ENCODE data around the gene RBM7. TPM values are rescaled to one million over a fixed set of nuclear protein-coding genes. Genes with fewer than 3 reads are reported as not detected.

RBM7 gene
- 10 to 100 TPM; 46.7 to 72.3 TPM for total RNA-seq

GRCh38 chr11:114400216-114400914 is at the start of gene RBM7, which contains the start of gene C11orf71:
Gene RBM7, plus strand, starts transcription at chr11:114400666. Its CDS starts 6 bp downstream, at chr11:114400672.
Gene C11orf71, minus strand, starts transcription at chr11:114400511. Its CDS starts 180 bp downstream, at chr11:114400331.
- H3K9me3 Mint-ChIP-seq (ENCODE audit: low read depth) = no peaks in the 10 kb centered on the region
- peak within 1 kb of the TSS; percentile 99 for H3K27ac Mint-ChIP-seq
- ATAC-seq (peak; percentile 95), DNase-seq (peak; percentile 99)
- H3K4me1 Mint-ChIP-seq = peaks cover 49% of the 10 kb centered on the region
- intact Hi-C loops (cut with DNase I, micrococcal nuclease) = loop anchor here (1.0 to 10.0 kb wide), 7 partner anchors 39 to 1088 kb away; partner anchors contain the start of genes REXO2 (in 2 of the 2), USP28 (in 2 of the 2), TTC12 (in 1 of the 2) and ZW10 (in 1 of the 2)
- CTCF ChIA-PET = interaction anchor here (1.2 kb wide), 1 partner anchor 57 kb away, joined by 3 read pairs; no protein-coding TSS in a partner anchor
- peaks cover 27% of the 10 kb centered on the region for H3K36me3 Mint-ChIP-seq (ENCODE audit: low read depth)
- peak within 1 kb of the TSS; percentile 98 for H3K4me3 Mint-ChIP-seq
- POLR2A ChIA-PET = interaction anchor here (0.8 kb wide), 1 partner anchor 39 kb away, joined by 4 read pairs; the partner anchor contains the start of gene REXO2
- no peaks in the 10 kb centered on the region for H3K27me3 Mint-ChIP-seq

GRCh38 chr11:114353443-114353842 is 47.0 kb upstream of the RBM7 start:
- ATAC-seq (no peak), DNase-seq (no peak)
- intact Hi-C loops (cut with DNase I, micrococcal nuclease) = no loop called here
- Mint-ChIP-seq H3K27ac (no peak overlapping the region), H3K27me3 (peaks cover 2% of the 10 kb centered on the region), H3K36me3 (ENCODE audit: low read depth) (no peaks in the 10 kb centered on the region), H3K9me3 (ENCODE audit: low read depth) (no peaks in the 10 kb centered on the region), H3K4me1 (no peaks in the 10 kb centered on the region), H3K4me3 (no peak overlapping the region)
- ChIA-PET POLR2A (no interaction called here), CTCF (no interaction called here)

GRCh38 chr11:114354076-114354475 is 46.4 kb upstream of the RBM7 start:
- no peaks in the 10 kb centered on the region for H3K36me3 Mint-ChIP-seq (ENCODE audit: low read depth)
- ATAC-seq = no peak
- no peak overlapping the region for H3K4me3 Mint-ChIP-seq
- ChIA-PET CTCF (no interaction called here), POLR2A (no interaction called here)
- peaks cover 2% of the 10 kb centered on the region for H3K27me3 Mint-ChIP-seq
- no peaks in the 10 kb centered on the region for H3K4me1 Mint-ChIP-seq
- intact Hi-C loops (cut with DNase I, micrococcal nuclease) = no loop called here
- no peak overlapping the region for H3K27ac Mint-ChIP-seq
- no peak for DNase-seq
- no peaks in the 10 kb centered on the region for H3K9me3 Mint-ChIP-seq (ENCODE audit: low read depth)

GRCh38 chr11:114358716-114359115 is 41.8 kb upstream of the RBM7 start:
- H3K36me3 Mint-ChIP-seq (ENCODE audit: low read depth) = no peaks in the 10 kb centered on the region
- intact Hi-C loops (cut with DNase I, micrococcal nuclease) = no loop called here
- no peaks in the 10 kb centered on the region for H3K9me3 Mint-ChIP-seq (ENCODE audit: low read depth)
- peaks cover 6% of the 10 kb centered on the region for H3K27me3 Mint-ChIP-seq
- ATAC-seq (no peak), DNase-seq (no peak)
- no peak overlapping the region for H3K27ac Mint-ChIP-seq
- ChIA-PET CTCF (no interaction called here), POLR2A (no interaction called here)
- H3K4me1 Mint-ChIP-seq = no peaks in the 10 kb centered on the region
- no peak overlapping the region for H3K4me3 Mint-ChIP-seq

- H3K36me3 Mint-ChIP-seq (ENCODE audit: low read depth) = no peaks in the 10 kb centered on the region
- peaks cover 8% of the 10 kb centered on the region for H3K27me3 Mint-ChIP-seq
- intact Hi-C loops (cut with DNase I, micrococcal nuclease) = no loop called here
- DNase-seq (no peak), ATAC-seq (no peak)
- POLR2A ChIA-PET = no interaction called here
- no peak overlapping the region for H3K27ac Mint-ChIP-seq
- H3K9me3 Mint-ChIP-seq (ENCODE audit: low read depth) = no peaks in the 10 kb centered on the region
- CTCF ChIA-PET = interaction anchor here (0.5 kb wide), 1 partner anchor 12 kb away, joined by 3 read pairs; no protein-coding TSS in a partner anchor
- H3K4me3 Mint-ChIP-seq = no peak overlapping the region
- no peaks in the 10 kb centered on the region for H3K4me1 Mint-ChIP-seq
These were observed 41.1 kb upstream of the RBM7 start for GRCh38 chr11:114359342-114359741.

GRCh38 chr11:114362326-114362725 is 38.1 kb upstream of the RBM7 start:
- Mint-ChIP-seq H3K27ac (no peak overlapping the region), H3K9me3 (ENCODE audit: low read depth) (no peaks in the 10 kb centered on the region), H3K27me3 (peaks cover 11% of the 10 kb centered on the region), H3K4me3 (no peak overlapping the region), H3K4me1 (no peaks in the 10 kb centered on the region), H3K36me3 (ENCODE audit: low read depth) (no peaks in the 10 kb centered on the region)
- intact Hi-C loops (cut with DNase I, micrococcal nuclease) = no loop called here
- no peak for DNase-seq
- CTCF ChIA-PET = interaction anchor here (0.6 to 1.2 kb wide), 4 partner anchors 14 to 65 kb away, joined by 3 read pairs; no protein-coding TSS in a partner anchor
- no peak for ATAC-seq
- POLR2A ChIA-PET = no interaction called here

- POLR2A ChIA-PET = no interaction called here
- no peaks in the 10 kb centered on the region for H3K9me3 Mint-ChIP-seq (ENCODE audit: low read depth)
These were observed 37.5 kb upstream of the RBM7 start for GRCh38 chr11:114362958-114363357.

GRCh38 chr11:114366331-114367243 is 33.9 kb upstream of the RBM7 start:
- no peak for DNase-seq
- Mint-ChIP-seq H3K4me3 (no peak overlapping the region), H3K36me3 (ENCODE audit: low read depth) (no peaks in the 10 kb centered on the region), H3K27ac (no peak overlapping the region), H3K4me1 (no peaks in the 10 kb centered on the region), H3K9me3 (ENCODE audit: low read depth) (no peaks in the 10 kb centered on the region), H3K27me3 (peaks cover 15% of the 10 kb centered on the region)
- no peak for ATAC-seq
- intact Hi-C loops (cut with DNase I, micrococcal nuclease) = no loop called here
- ChIA-PET POLR2A (no interaction called here), CTCF (interaction anchor here (0.9 to 1.3 kb wide), 3 partner anchors 10 to 27 kb away, joined by 3 to 4 read pairs (median 4); no protein-coding TSS in a partner anchor)

More at GRCh38 chr11:114362958-114363357, 37.5 kb upstream of the RBM7 start:
- H3K4me3 Mint-ChIP-seq = no peak overlapping the region
- no peak for ATAC-seq
- CTCF ChIA-PET = interaction anchor here (0.6 kb wide), 1 partner anchor 64 kb away, joined by 3 read pairs; no protein-coding TSS in a partner anchor
- no peak for DNase-seq
- H3K4me1 Mint-ChIP-seq = no peaks in the 10 kb centered on the region
- peaks cover 13% of the 10 kb centered on the region for H3K27me3 Mint-ChIP-seq
- H3K27ac Mint-ChIP-seq = no peak overlapping the region
- H3K36me3 Mint-ChIP-seq (ENCODE audit: low read depth) = no peaks in the 10 kb centered on the region
- intact Hi-C loops (cut with DNase I, micrococcal nuclease) = no loop called here

- CTCF ChIA-PET = interaction anchor here (0.9 to 1.3 kb wide), 3 partner anchors 9 to 26 kb away, joined by 3 to 4 read pairs (median 4); no protein-coding TSS in a partner anchor
- peaks cover 15% of the 10 kb centered on the region for H3K27me3 Mint-ChIP-seq
These were observed 33.1 kb upstream of the RBM7 start for GRCh38 chr11:114367244-114367957.

GRCh38 chr11:114368918-114369680 is 31.4 kb upstream of the RBM7 start:
- Mint-ChIP-seq H3K27ac (no peak overlapping the region), H3K9me3 (ENCODE audit: low read depth) (no peaks in the 10 kb centered on the region), H3K27me3 (peaks cover 22% of the 10 kb centered on the region), H3K36me3 (ENCODE audit: low read depth) (no peaks in the 10 kb centered on the region), H3K4me3 (no peak overlapping the region), H3K4me1 (no peaks in the 10 kb centered on the region)
- CTCF ChIA-PET = no interaction called here
- no peak for ATAC-seq
- no peak for DNase-seq
- POLR2A ChIA-PET = no interaction called here
- intact Hi-C loops (cut with DNase I, micrococcal nuclease) = no loop called here

More at GRCh38 chr11:114367244-114367957, 33.1 kb upstream of the RBM7 start:
- Mint-ChIP-seq H3K9me3 (ENCODE audit: low read depth) (no peaks in the 10 kb centered on the region), H3K4me1 (no peaks in the 10 kb centered on the region), H3K4me3 (no peak overlapping the region), H3K36me3 (ENCODE audit: low read depth) (no peaks in the 10 kb centered on the region), H3K27ac (no peak overlapping the region)
- ATAC-seq (no peak), DNase-seq (no peak)
- intact Hi-C loops (cut with DNase I, micrococcal nuclease) = no loop called here
- POLR2A ChIA-PET = no interaction called here
